ENCODE measurements around the gene DGKD.

The DGKD gene

GRCh38 chr2:233471291-233472035 lies 117.2 kb downstream of the DGKD start:
- no peak for DNase-seq (ENCODE audit: extremely low read depth in 1 of 2, low read depth in 1 of 2)

GRCh38 chr2:233473386-233473791 lies 119.1 kb downstream of the DGKD start:
- no peak for DNase-seq (ENCODE audit: extremely low read depth in 1 of 2, low read depth in 1 of 2)

GRCh38 chr2:233473878-233474277 lies 119.6 kb downstream of the DGKD start:
- no peak for DNase-seq (ENCODE audit: extremely low read depth in 1 of 2, low read depth in 1 of 2)

- no peak for DNase-seq (ENCODE audit: extremely low read depth in 1 of 2, low read depth in 1 of 2)
These were observed 120.2 kb downstream of the DGKD start for GRCh38 chr2:233474308-233475160.

- DNase-seq (ENCODE audit: extremely low read depth in 1 of 2, low read depth in 1 of 2) = no peak
These were observed 121.7 kb downstream of the DGKD start for GRCh38 chr2:233476063-233476410.

GRCh38 chr2:233476651-233477547 lies 122.6 kb downstream of the DGKD start:
- no peak for DNase-seq (ENCODE audit: extremely low read depth in 1 of 2, low read depth in 1 of 2)

- DNase-seq (ENCODE audit: extremely low read depth in 1 of 2, low read depth in 1 of 2) = no peak
These were observed 123.5 kb downstream of the DGKD start for GRCh38 chr2:233477548-233478433.

GRCh38 chr2:233479616-233480489 lies 125.6 kb downstream of the DGKD start:
- DNase-seq (ENCODE audit: extremely low read depth in 1 of 2, low read depth in 1 of 2) = no peak

- no peak for DNase-seq (ENCODE audit: extremely low read depth in 1 of 2, low read depth in 1 of 2)
These were observed 126.4 kb downstream of the DGKD start for GRCh38 chr2:233480490-233481202.

GRCh38 chr2:233481368-233482142 lies 127.3 kb downstream of the DGKD start:
- DNase-seq (ENCODE audit: extremely low read depth in 1 of 2, low read depth in 1 of 2) = no peak

GRCh38 chr2:233482616-233483015 lies 128.3 kb downstream of the DGKD start:
- no peak for DNase-seq (ENCODE audit: extremely low read depth in 1 of 2, low read depth in 1 of 2)

- DNase-seq (ENCODE audit: extremely low read depth in 1 of 2, low read depth in 1 of 2) = no peak
These were observed 131.4 kb downstream of the DGKD start for GRCh38 chr2:233485726-233486125.

GRCh38 chr2:233486357-233486756 lies 132.1 kb downstream of the DGKD start:
- no peak for DNase-seq (ENCODE audit: extremely low read depth in 1 of 2, low read depth in 1 of 2)

- DNase-seq (ENCODE audit: extremely low read depth in 1 of 2, low read depth in 1 of 2) = no peak
These were observed 132.7 kb downstream of the DGKD start for GRCh38 chr2:233486778-233487552.

- no peak for DNase-seq (ENCODE audit: extremely low read depth in 1 of 2, low read depth in 1 of 2)
These were observed 133.6 kb downstream of the DGKD start for GRCh38 chr2:233487748-233488345.

GRCh38 chr2:233489143-233489542 lies 134.8 kb downstream of the DGKD start:
- no peak for DNase-seq (ENCODE audit: extremely low read depth in 1 of 2, low read depth in 1 of 2)

GRCh38 chr2:233489666-233490065 lies 135.4 kb downstream of the DGKD start:
- no peak for DNase-seq (ENCODE audit: extremely low read depth in 1 of 2, low read depth in 1 of 2)

Measured in activated CD8-positive, alpha-beta memory T cell treated with anti-CD3 and anti-CD28 coated beads for 1 hour (primary cell).